GM19193 (cell line): ENCODE results near the gene AKT1.

Experiments used
- POLR2A ChIP-seq: IDR thresholded peaks from 4 replicates; pipeline ENCODE4 v1.6.1; 2011; ENCODE audit not compliant: insufficient read depth, insufficient read length; ENCODE audit errors: extremely low read depth

AKT1 gene

DNA sequence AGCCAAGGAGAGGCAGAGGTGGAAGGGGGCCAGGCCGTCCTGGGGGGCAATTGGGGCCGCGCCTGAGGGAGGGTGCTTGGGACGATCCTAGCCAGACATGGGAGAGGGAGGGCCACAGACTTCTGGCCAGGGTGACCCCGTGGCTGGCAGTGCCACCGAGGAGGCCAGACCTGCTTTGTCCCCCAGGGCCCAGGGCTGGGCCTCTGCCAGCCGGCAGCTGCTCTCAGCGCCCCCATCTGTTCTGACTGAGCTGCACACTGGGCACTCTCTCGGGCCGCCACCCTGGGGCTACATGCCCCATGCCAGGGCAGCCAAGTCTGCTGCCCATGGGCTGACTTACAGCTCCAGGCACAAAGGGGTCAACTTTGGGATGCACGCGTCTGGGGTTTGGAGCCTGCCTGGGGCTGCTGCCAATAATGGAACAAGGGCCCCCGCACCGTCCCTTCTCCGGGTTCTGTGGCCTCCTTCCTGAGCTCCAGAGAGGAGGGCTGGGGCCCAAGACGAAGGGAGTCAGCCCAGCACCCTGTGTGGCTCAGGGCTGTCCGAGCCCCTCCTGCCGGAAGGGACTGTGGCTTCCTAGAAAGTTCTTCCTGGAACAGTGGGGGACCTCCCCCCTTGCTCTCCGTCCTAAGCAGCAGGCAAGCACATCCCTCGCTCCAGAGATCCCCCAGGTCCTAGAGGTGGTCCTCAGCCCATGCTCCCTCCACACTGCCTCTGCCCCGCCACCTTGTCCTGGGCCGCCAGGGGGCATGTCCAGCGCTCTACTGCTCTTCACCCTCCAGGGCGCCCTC, 70.4 kb downstream of the AKT1 start:
- TF ChIP-seq POLR2A, result no peak

DNA sequence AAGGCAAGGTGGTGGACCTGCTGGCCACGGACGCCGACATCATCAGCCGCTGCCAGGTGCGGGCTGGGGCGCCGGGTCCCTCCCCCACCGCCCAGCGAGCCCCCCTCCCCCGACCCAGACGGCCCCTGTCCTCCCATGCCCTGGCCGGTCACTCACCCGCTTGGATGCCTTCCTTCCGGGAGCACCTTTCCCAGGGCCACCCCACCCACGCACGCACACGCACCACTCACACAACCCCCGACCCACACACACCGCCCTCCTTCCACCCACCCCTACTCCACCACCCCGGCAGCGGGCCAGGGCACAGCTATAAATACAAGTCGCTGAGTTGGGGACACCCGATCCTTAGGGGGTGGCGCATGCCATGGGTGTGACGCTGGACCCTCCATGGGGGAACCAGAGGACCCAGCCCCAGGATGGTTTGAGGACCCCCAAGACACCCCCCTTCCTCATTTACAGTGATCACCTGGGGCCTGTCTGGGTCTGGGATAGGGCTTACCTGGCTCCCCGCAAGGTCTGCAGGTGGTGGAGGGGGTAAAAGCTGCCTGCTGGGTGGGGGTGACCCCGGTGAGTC, 71.1 kb downstream of the AKT1 start:
- TF ChIP-seq POLR2A, result no peak

DNA sequence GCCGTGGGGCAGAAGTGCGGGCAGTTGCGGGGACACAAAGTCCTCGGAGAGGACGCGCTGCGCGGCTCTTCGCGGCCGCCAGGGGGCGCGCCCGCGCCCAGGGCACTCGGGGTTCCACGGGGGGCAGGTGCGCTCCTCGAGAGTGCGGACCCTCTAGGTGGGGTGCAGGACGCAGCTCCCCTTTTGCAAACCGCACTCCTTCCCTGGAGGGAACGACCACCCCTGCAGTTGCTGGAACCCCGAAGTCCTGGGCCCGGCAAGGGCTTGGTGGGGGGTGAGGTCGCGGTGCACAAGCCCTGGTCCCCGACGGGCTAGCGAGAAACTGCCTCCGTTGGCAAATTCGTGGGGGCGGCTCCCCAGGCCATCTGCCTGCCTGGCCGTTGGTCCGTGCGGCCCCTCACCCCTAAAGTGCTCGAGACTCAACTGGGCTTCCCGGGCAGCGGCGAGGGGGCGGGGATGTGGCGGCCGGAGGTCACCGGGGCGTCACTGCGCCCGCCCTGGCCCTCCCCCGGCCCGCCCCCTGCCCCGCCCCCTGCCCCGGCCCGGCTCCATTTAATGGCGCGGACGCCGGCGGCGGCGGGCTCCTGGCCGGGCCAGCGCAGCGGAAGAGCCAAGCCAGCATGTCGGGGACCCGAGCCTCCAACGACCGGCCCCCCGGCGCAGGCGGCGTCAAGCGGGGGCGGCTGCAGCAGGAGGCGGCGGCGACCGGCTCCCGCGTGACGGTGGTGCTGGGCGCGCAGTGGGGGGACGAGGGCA, 71.7 kb downstream of the AKT1 start, which contains the start of gene ADSS1:
Gene ADSS1, plus strand, starts transcription at position 579 of the 756 bp plus-strand sequence. Its CDS starts 42 bp downstream, at position 621.
- no peak for TF ChIP-seq POLR2A

DNA sequence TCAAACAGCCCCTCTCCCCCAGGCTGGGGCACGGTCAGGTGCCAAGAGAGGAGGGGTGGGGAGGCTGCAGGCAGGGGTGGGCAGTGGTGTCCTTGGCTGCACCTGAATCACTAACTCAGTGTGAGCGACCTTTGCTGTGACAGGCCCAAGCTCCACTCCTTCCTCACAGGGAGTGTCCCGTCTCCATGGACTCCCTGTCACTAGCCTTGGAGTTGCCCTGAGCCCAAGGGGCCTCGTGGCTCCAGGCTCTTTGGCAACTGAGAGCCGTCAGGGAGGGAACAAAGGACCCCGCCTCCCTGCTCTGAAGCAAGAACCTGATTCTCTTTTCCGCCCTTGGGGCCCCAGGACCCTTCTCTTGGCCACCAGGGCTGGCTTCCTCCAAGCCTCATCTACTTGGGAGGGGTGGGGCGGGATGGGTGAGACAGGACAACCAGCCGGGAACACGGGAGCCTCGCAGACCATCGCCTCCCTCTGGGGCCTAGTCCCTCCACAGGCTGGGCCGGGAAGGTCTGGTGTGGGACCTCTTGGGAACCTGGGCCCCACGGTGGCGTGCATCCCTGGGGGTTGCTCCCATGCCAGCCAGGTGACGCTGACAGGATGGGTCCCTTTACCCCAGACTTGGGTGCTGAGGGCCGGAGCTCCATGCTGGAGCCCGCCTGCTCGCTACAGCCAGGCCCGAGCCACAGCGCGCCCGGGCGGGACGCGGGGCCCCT, 72.5 kb downstream of the AKT1 start:
- no peak for TF ChIP-seq POLR2A

DNA sequence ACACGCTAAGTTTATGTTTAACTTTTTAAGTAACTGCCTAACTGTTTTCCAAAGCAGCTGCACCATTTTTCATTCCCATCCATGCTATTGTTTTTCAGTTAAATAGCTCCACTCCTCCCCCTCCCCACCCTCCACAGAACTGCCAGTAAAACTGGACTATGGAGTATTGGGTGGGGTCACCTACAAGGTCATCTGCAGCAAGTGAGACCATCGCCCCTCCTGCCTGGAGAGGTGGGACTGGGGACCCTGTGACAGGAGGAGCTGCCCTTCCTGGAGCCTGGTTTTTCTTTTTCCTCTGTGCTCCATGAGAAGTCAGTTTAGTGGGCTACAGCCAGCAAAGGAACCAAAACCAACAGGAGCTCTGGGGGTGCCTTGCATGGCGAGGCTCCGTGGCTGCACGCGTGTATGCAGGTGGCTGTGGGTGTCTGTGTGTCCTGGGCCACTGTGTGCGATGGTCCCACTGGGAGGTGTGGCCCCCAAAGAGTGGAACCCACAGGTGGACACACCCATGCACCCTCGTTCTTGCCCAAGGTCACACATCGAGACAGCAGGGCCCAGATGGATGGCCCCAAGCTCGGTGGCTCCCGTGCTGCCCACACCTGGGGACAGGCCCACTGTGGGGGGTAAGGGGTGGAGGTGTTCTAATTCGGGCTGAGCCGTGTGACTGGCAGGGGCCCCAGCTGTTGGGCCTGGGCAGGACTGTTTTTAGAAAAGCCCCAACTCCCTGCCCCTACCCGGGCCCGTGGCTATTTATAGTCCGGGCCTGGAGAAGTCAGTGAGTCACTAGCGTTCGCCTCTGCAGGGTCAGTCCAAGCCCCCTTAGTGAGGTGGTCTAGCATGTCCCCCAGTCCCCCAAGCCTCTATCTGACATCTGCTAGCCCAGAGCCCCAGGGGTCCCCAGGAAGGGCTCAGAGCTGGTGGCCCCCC, 73.8 kb downstream of the AKT1 start:
- TF ChIP-seq POLR2A, result no peak
